Superior temporal gyrus (tissue), 1 donor: ENCODE data around the gene ZNF827.
"Not testable (repeated sequence)": the region's sequence is repeated elsewhere in the genome, so short reads cannot be mapped to it uniquely, and the experiment has no call there.

Experiments used
- DNase-seq: peaks from one replicate; pipeline ENCODE4 v3.0.0-alpha.2; 2016; ENCODE audit errors: extremely low spot score

Gene ZNF827

GRCh38 chr4:145863191-145863590 is 75.4 kb downstream of the ZNF827 start:
- DNase-seq = no peak

- no peak for DNase-seq
Measured at GRCh38 chr4:145861336-145862318, 77.0 kb downstream of the ZNF827 start.

- no peak for DNase-seq
Measured at GRCh38 chr4:145860897-145861296, 77.7 kb downstream of the ZNF827 start.

GRCh38 chr4:145860446-145860845 is 78.2 kb downstream of the ZNF827 start:
- DNase-seq = no peak

- no peak for DNase-seq
Measured at GRCh38 chr4:145859926-145860325, 78.7 kb downstream of the ZNF827 start.

- DNase-seq = no peak
Measured at GRCh38 chr4:145859426-145859825, 79.2 kb downstream of the ZNF827 start.

- DNase-seq = no peak
Measured at GRCh38 chr4:145852256-145852839, 86.3 kb downstream of the ZNF827 start.

- DNase-seq = no peak
Measured at GRCh38 chr4:145851511-145852201, 87.0 kb downstream of the ZNF827 start.

- DNase-seq = peak; percentile 76
Measured at GRCh38 chr4:145847764-145848163, 90.9 kb downstream of the ZNF827 start.

GRCh38 chr4:145845118-145845517 is 93.5 kb downstream of the ZNF827 start:
- DNase-seq = no peak

- no peak for DNase-seq
Measured at GRCh38 chr4:145843639-145844038, 95.0 kb downstream of the ZNF827 start.

- no peak for DNase-seq
Measured at GRCh38 chr4:145843148-145843547, 95.5 kb downstream of the ZNF827 start.

- no peak for DNase-seq
Measured at GRCh38 chr4:145842224-145842887, 96.3 kb downstream of the ZNF827 start.

- no peak for DNase-seq
Measured at GRCh38 chr4:145840801-145841200, 97.8 kb downstream of the ZNF827 start.

- DNase-seq = peak; percentile 83
Measured at GRCh38 chr4:145840162-145840768, 98.4 kb downstream of the ZNF827 start.

- peak; percentile 65 for DNase-seq
Measured at GRCh38 chr4:145839151-145839550, 99.5 kb downstream of the ZNF827 start.

GRCh38 chr4:145832384-145832783 is 106.2 kb downstream of the ZNF827 start:
- not testable (repeated sequence) for DNase-seq

GRCh38 chr4:145830699-145831098 is 107.9 kb downstream of the ZNF827 start:
- no peak for DNase-seq

- DNase-seq = no peak
Measured at GRCh38 chr4:145829629-145830395, 108.8 kb downstream of the ZNF827 start.

GRCh38 chr4:145828802-145829485 is 109.7 kb downstream of the ZNF827 start:
- no peak for DNase-seq
